Naive thymus-derived CD4-positive, alpha-beta T cell (primary cell): ENCODE data around the gene CCDC97. TPM values are rescaled to one million over a fixed set of nuclear protein-coding genes. Genes with fewer than 3 reads are reported as not detected.

Experiments
- ATAC-seq: fragments of 150-1000 bp; cut with Tn5 transposase; 2 replicates; pipeline ENCODE4 v1.10.0; 2021; ENCODE audit warnings: mild to moderate bottlenecking, moderate library complexity
- CTCF ChIA-PET: fragments of 350-600 bp; sonication (Branson Sonifier 250); formaldehyde crosslinking; loops from one replicate; lab custom pipeline; 2021; ENCODE audit warnings: antibody characterized with exemption; lab: Charles Lee
- POLR2A ChIA-PET: fragments of 350-600 bp; sonication (Branson Sonifier 250); formaldehyde crosslinking; loops from one replicate; lab custom pipeline; 2021; ENCODE audit warnings: antibody characterized with exemption, inconsistent platforms; lab: Charles Lee
- DNase-seq, 9 donors: peaks; one replicate each; pipeline versions ENCODE4 v3.0.0 to v3.0.0-alpha.2; 2020 to 2022; ENCODE audit warnings: mixed read lengths in 1 of 9
- H3K27ac ChIP-seq: one replicate; pipeline ENCODE4 v1.7.0; 2013; ENCODE audit warnings: mild to moderate bottlenecking, low read depth, low read length, moderate library complexity
- H3K27me3 ChIP-seq, 2 donors: one replicate each; pipeline ENCODE4 v1.7.0; 2013; ENCODE audit warnings: low read length in 2 of 2, mild to moderate bottlenecking in 2 of 2, moderate library complexity in 2 of 2; ENCODE audit not compliant: control insufficient read depth in 2 of 2, insufficient read depth in 2 of 2
- H3K36me3 ChIP-seq, 3 experiments: 1 replicate in 2 of 3; 2 replicates in 1 of 3; pipeline ENCODE4 v1.7.0; 2013; ENCODE audit warnings: low read length in 3 of 3, mild to moderate bottlenecking in 3 of 3, moderate library complexity in 1 of 3; ENCODE audit not compliant: insufficient read depth in 3 of 3, control insufficient read depth in 2 of 3
- H3K4me1 ChIP-seq, 2 donors: one replicate each; pipeline ENCODE4 v1.7.0; 2013; ENCODE audit warnings: low read length in 2 of 2, mild to moderate bottlenecking in 2 of 2, moderate library complexity in 1 of 2; ENCODE audit not compliant: control insufficient read depth in 2 of 2, insufficient read depth in 2 of 2
- H3K4me3 ChIP-seq: 2 replicates; pipeline ENCODE4 v1.7.0; 2013; ENCODE audit warnings: mild to moderate bottlenecking, low read length
- H3K9me3 ChIP-seq, 3 experiments: 1 replicate in 2 of 3; 2 replicates in 1 of 3; pipeline ENCODE4 v1.7.0; 2013; ENCODE audit warnings: low read length in 3 of 3; ENCODE audit not compliant: control insufficient read depth in 2 of 3
- H3K27ac Mint-ChIP-seq, 9 donors: one replicate each; pipeline ENCODE4 v1.8.0; 2020 to 2022; ENCODE audit warnings: mixed read lengths in 9 of 9, mild to moderate bottlenecking in 8 of 9, moderate library complexity in 5 of 9, inconsistent platforms in 2 of 9
- H3K27me3 Mint-ChIP-seq, 5 donors: one replicate each; pipeline ENCODE4 v1.8.0; 2021 to 2022; ENCODE audit warnings: mixed read lengths in 5 of 5, mild to moderate bottlenecking in 1 of 5
- H3K36me3 Mint-ChIP-seq, 5 donors: one replicate each; pipeline ENCODE4 v1.8.0; 2020 to 2022; ENCODE audit warnings: mixed read lengths in 5 of 5, mild to moderate bottlenecking in 3 of 5, inconsistent platforms in 1 of 5
- H3K4me1 Mint-ChIP-seq, 7 donors: one replicate each; pipeline ENCODE4 v1.8.0; 2020 to 2022; ENCODE audit warnings: mixed read lengths in 7 of 7, mild to moderate bottlenecking in 3 of 7, inconsistent platforms in 1 of 7
- H3K4me3 Mint-ChIP-seq, 10 donors: one replicate each; pipeline ENCODE4 v1.8.0; 2020 to 2022; ENCODE audit warnings: mild to moderate bottlenecking in 10 of 10, mixed read lengths in 10 of 10, moderate library complexity in 6 of 10, inconsistent platforms in 2 of 10
- H3K9me3 Mint-ChIP-seq, 11 donors: one replicate each; pipeline ENCODE4 v1.8.0; 2020 to 2022; ENCODE audit warnings: mixed read lengths in 11 of 11, mild to moderate bottlenecking in 4 of 11, inconsistent platforms in 1 of 11, moderate library complexity in 1 of 11
- intact Hi-C, 2 donors: fragments of 100-400 bp; cut with micrococcal nuclease; formaldehyde crosslinking; loops; one replicate each; pipeline ENCODE4 v1.15.1; 2023
- polyA plus RNA-seq, 2 donors: library from polyadenylated mRNA; unstranded; fragments of 300-500 nt; fragmentation: Illumina TruSeq; gene quantifications; one replicate each; pipeline ENCODE4 v1.2.3, GENCODE V29; 2021
- total RNA-seq, 6 experiments: library from RNA in 5 of 6; stranded (reverse) in 5 of 6; gene quantifications; 1 replicate in 5 of 6; 2 replicates in 1 of 6; pipeline ENCODE4 v1.2.3 and lab custom pipeline; 2021 to 2026

The CCDC97 gene
- total and polyA plus RNA-seq, 7 experiments from 2014 or later, result 22.3 to 56.5 (median 44.6) TPM

DNA sequence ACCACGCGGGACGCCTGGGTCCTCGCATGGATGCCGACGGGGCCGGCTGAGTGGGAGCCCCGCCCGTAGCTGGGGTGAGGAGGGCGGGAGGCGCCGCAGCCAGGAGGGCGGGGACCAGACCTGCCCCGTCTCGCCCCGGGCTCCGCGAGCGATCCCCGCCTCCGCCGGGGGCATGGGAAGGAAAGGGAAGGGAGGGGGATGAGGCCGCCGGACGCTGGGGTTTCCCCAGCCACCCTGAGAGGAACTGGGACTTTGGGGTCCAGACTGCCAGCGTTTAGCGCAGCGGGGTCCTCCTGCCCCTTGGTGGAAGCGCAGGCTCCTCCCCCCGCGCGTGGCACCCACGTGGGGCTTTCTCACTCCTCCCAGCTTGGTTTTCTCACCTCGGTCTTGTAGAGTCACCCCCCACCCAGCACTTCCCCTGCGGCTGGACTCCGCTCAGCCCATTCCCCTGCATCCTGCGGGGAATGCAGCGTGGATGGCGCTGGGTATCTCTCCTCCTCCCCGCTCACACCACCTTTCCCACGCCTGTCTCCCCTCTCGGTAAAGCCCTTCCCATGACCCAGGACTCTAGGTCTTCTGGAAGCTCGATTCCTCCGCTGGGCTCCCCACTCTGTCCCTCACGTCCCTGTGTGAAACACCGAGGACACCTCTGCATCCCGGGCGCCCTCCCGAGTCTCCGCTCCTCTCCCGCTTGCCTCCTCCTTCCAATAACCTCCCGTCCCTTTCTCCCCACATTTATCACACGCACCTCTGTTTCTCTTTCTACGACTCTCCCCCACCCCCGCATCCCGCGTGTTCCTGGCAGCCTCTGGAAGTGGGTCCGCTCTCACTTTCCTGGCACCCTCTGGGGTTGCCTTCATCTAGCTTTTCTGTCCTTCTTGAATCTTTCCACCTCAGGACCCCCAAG is 41.6 kb downstream of the CCDC97 start:
- peaks cover 6 to 36% (median 10%) of the 10 kb centered on the region in 3 experiments for H3K36me3 ChIP-seq
- peaks cover 38 to 58% of the 10 kb centered on the region in 2 donors for H3K4me1 ChIP-seq
- POLR2A ChIA-PET, result interaction anchor here (0.7 to 9.2 kb wide), 20 partner anchors 9 to 221 kb away, joined by 3 to 127 read pairs (median 5); partner anchors contain the start of genes B9D2, CCDC97, DMAC2 and HNRNPUL1
- intact Hi-C loops, result loop anchor here (1.0 to 10.0 kb wide), 14 partner anchors 9 to 1519 kb away; partner anchors contain the start of genes B9D2 (in 2 of the 2), SERTAD3 (in 2 of the 2), ACTMAP (in 1 of the 2) and DYRK1B (in 1 of the 2)
- peak overlapping the region; percentile 92 to 98 (median 96) for H3K27ac Mint-ChIP-seq
- H3K9me3 ChIP-seq, result no peaks in the 10 kb centered on the region
- peaks cover 4 to 37% (median 10%) of the 10 kb centered on the region in 5 donors for H3K36me3 Mint-ChIP-seq
- H3K27me3 Mint-ChIP-seq, result no peaks in the 10 kb centered on the region
- peak overlapping the region; percentile 94 for H3K4me3 ChIP-seq
- CTCF ChIA-PET, result interaction anchor here (0.6 to 3.4 kb wide), 19 partner anchors 9 to 573 kb away, joined by 3 to 39 read pairs (median 4); partner anchors contain the start of genes B9D2, HNRNPUL1 and RAB4B
- H3K4me1 Mint-ChIP-seq, result peaks cover 41 to 61% (median 49%) of the 10 kb centered on the region in 7 donors
- no peaks in the 10 kb centered on the region for H3K27me3 ChIP-seq
- H3K4me3 Mint-ChIP-seq, result peak overlapping the region; percentile 92 to 100 (median 98)
- H3K27ac ChIP-seq, result peak overlapping the region; percentile 96
- ATAC-seq (peak; percentile 66), DNase-seq (peak; percentile 70 to 87 (median 84))
- H3K9me3 Mint-ChIP-seq, result peaks cover 0 to 6% (median 0%) of the 10 kb centered on the region in 11 donors

DNA sequence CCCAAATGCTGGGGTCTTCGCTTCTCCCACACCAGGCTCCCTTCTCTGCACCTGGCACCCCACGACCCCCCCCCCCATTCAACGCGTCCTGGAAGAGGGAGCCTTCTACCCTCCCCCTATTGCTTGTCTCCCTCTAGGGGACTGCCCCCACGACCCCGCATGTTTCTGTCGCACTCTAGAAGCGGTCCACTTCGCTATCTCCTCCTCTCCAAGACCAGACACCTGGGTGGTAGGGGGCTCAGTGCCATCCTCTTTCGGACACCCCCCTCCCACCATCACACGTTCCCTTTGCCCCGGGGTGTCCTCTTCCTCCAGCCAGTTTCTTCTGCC is 42.3 kb downstream of the CCDC97 start:
- ChIA-PET CTCF (interaction anchor here (0.6 to 3.4 kb wide), 17 partner anchors 9 to 574 kb away, joined by 3 to 39 read pairs (median 4); partner anchors contain the start of genes B9D2, HNRNPUL1 and RAB4B), POLR2A (interaction anchor here (0.8 to 9.2 kb wide), 21 partner anchors 10 to 217 kb away, joined by 3 to 127 read pairs (median 4); partner anchors contain the start of genes B9D2, BCKDHA, CCDC97 and DMAC2)
- Mint-ChIP-seq H3K9me3 (peaks cover 0 to 6% (median 0%) of the 10 kb centered on the region in 11 donors), H3K4me1 (peaks cover 47 to 64% (median 52%) of the 10 kb centered on the region in 7 donors), H3K27me3 (no peaks in the 10 kb centered on the region), H3K36me3 (peaks cover 4 to 39% (median 9%) of the 10 kb centered on the region in 5 donors), H3K4me3 (peak overlapping the region; percentile 92 to 100 (median 98)), H3K27ac (peak overlapping the region; percentile 92 to 98 (median 94))
- intact Hi-C loops, result loop anchor here (1.0 to 10.0 kb wide), 9 partner anchors 44 to 1520 kb away; partner anchors contain the start of genes SERTAD3 (in 2 of the 2), DYRK1B (in 1 of the 2), MIA (in 1 of the 2) and RAB4B (in 1 of the 2)
- Histone ChIP-seq H3K4me1 (peaks cover 44 to 64% of the 10 kb centered on the region in 2 donors), H3K27me3 (no peaks in the 10 kb centered on the region), H3K9me3 (no peaks in the 10 kb centered on the region), H3K36me3 (peaks cover 5 to 30% (median 9%) of the 10 kb centered on the region in 3 experiments), H3K4me3 (peak overlapping the region; percentile 94), H3K27ac (peak overlapping the region; percentile 96)
- DNase-seq (no peak), ATAC-seq (no peak)

DNA sequence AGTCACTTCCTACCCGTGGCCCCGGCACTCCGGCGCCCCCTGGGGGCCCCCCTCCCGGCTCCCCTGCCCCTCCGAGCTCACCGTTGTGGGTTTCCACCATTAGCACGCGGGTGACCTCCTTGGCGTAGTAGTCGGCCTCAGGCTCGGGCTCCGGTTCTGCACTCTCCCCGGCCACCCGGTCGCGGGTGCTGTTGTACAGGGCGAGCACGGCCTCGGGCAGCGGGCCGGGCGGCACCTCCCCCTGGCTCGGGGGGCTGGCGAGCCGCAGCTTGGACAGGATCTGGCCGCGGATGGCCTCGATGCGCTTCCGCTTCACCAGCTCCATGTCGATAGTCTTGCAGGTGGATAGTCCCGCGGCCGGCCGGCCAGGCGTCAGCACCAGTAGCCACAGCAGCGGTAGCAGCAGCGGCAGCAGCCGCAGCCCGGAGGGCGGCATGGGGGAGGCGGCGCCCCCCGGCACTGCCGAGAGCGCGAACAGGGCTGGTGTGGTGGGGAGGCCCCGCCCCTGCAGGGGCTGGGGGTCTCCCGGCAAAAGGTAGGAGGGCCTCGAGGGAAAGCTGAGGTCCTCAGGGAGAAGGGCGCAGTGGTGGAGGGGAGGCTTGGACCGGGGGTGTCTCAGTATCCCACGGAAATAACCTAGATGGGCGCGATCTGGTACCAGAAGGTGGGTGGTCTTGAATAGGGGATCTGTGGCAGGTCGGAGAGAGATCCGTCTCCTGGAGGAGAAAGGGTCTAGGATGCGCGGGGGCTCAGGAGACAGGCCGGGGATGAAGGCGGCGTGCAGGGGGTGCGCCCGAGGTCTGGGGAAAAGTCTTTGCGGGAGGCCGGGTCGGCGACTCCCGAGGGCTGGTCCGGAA is 42.9 kb downstream of the CCDC97 start:
- no peaks in the 10 kb centered on the region for H3K9me3 ChIP-seq
- peaks cover 4 to 26% (median 4%) of the 10 kb centered on the region in 3 experiments for H3K36me3 ChIP-seq
- Mint-ChIP-seq H3K27me3 (no peaks in the 10 kb centered on the region), H3K36me3 (peaks cover 4 to 39% (median 9%) of the 10 kb centered on the region in 5 donors), H3K9me3 (peaks cover 0 to 6% (median 0%) of the 10 kb centered on the region in 11 donors), H3K4me3 (peak overlapping the region; percentile 92 to 100 (median 98)), H3K27ac (peak overlapping the region; percentile 92 to 99 (median 96)), H3K4me1 (peaks cover 53 to 70% (median 57%) of the 10 kb centered on the region in 7 donors)
- peak overlapping the region; percentile 96 for H3K27ac ChIP-seq
- H3K27me3 ChIP-seq, result no peaks in the 10 kb centered on the region
- ATAC-seq, result peak; percentile 14
- intact Hi-C loops, result loop anchor here (1.0 to 10.0 kb wide), 10 partner anchors 45 to 1521 kb away; partner anchors contain the start of genes SERTAD3 (in 2 of the 2), DYRK1B (in 1 of the 2), MIA (in 1 of the 2) and RAB4B (in 1 of the 2)
- H3K4me3 ChIP-seq, result peak overlapping the region; percentile 94
- DNase-seq, result peak; percentile 66 to 85 (median 72)
- peaks cover 42 to 68% of the 10 kb centered on the region in 2 donors for H3K4me1 ChIP-seq
- ChIA-PET CTCF (interaction anchor here (0.8 to 3.4 kb wide), 16 partner anchors 11 to 575 kb away, joined by 3 to 39 read pairs (median 4); partner anchors contain the start of genes B9D2, DMAC2, HNRNPUL1 and RAB4B), POLR2A (interaction anchor here (0.5 to 9.2 kb wide), 21 partner anchors 11 to 216 kb away, joined by 3 to 127 read pairs (median 4); partner anchors contain the start of genes B9D2, BCKDHA, CCDC97 and DMAC2)

DNA sequence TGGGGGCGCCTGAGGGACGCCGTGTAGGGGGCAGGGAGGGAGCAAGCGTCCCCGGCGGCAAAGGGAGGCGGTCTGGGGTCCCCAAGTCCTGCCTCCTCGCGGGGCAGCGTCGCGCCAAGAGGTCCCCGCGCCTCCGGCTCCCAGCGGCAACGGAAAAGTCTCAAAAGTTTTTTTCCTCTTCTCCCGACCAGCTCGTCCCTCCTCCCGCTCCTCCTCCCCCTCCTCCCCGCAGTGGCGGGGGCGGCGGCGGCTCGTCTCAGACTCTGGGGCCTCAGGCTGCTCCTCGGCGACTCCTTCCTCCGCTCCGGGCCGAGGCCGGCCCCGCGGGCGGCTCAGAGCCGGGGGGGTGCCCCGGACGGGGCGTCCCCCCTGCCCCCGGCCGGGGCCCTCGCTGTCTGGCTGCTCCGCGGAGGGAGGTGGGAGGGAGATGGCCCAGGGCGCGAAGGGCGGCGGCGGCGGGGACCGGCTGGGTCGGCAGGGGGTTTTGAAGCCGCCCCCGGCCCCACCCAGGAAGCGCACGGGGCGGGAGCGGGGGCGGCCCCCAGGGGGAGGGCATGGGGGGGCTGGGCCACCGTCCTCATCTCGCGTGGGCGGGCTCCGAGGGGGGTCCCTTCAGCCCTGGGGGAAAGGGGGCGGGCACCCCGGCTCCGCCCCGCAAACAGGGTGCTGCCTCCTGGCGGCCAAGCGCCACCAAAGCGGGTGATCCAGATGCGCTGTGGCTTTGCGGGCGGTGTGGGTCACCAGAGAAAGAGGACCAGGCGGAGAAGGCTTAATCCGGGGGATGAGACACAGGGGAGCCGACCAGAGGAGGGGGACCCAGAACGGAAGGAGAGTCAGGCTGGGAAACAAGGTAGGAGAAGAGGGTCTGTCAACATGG is 43.7 kb downstream of the CCDC97 start, which contains the start of gene TGFB1:
Gene TGFB1 (minus strand): TSS at position 457 of the 877 bp plus-strand sequence. CDS start 878 bp downstream, outside the sequence.
- POLR2A ChIA-PET, result interaction anchor here (0.5 to 9.2 kb wide), 10 partner anchors 10 to 524 kb away, joined by 3 to 127 read pairs (median 8); partner anchors contain the start of genes B9D2, BCKDHA, CCDC97 and HNRNPUL1
- Histone ChIP-seq H3K9me3 (no peaks in the 10 kb centered on the region), H3K4me1 (peaks cover 44 to 70% of the 10 kb centered on the region in 2 donors), H3K27ac (peak within 1 kb of the TSS; percentile 96), H3K36me3 (peaks cover 0 to 23% (median 0%) of the 10 kb centered on the region in 3 experiments), H3K4me3 (peak within 1 kb of the TSS; percentile 94), H3K27me3 (no peaks in the 10 kb centered on the region)
- Mint-ChIP-seq H3K4me3 (peak within 1 kb of the TSS; percentile 92 to 100 (median 98)), H3K9me3 (peaks cover 0 to 3% (median 0%) of the 10 kb centered on the region in 11 donors), H3K27me3 (no peaks in the 10 kb centered on the region), H3K27ac (peak within 1 kb of the TSS; percentile 94 to 100 (median 98)), H3K36me3 (peaks cover 0 to 33% (median 4%) of the 10 kb centered on the region in 5 donors), H3K4me1 (peaks cover 56 to 71% (median 59%) of the 10 kb centered on the region in 7 donors)
- intact Hi-C loops, result loop anchor here (1.0 to 10.0 kb wide), 14 partner anchors 10 to 1521 kb away; partner anchors contain the start of genes BCKDHA (in 2 of the 2), EXOSC5 (in 2 of the 2), SERTAD3 (in 2 of the 2) and DYRK1B (in 1 of the 2)
- DNase-seq (peak; percentile 89 to 94 (median 92)), ATAC-seq (peak; percentile 85)
- CTCF ChIA-PET, result interaction anchor here (0.7 to 3.4 kb wide), 8 partner anchors 10 to 579 kb away, joined by 3 to 39 read pairs (median 6); partner anchors contain the start of genes B9D2 and DMAC2
